HG03066 (cell line): ENCODE results near the gene ZNF394.
A peak's percentile ranks its signal among the peaks of the same experiment; 100 is the strongest.

Source experiments
- ATAC-seq: cut with Tn5 transposase; IDR thresholded peaks from one replicate; pipeline ENCODE4 v1.9.1; 2021; ENCODE audit warnings: low read depth; ENCODE audit not compliant: unreplicated experiment

The ZNF394 gene

DNA sequence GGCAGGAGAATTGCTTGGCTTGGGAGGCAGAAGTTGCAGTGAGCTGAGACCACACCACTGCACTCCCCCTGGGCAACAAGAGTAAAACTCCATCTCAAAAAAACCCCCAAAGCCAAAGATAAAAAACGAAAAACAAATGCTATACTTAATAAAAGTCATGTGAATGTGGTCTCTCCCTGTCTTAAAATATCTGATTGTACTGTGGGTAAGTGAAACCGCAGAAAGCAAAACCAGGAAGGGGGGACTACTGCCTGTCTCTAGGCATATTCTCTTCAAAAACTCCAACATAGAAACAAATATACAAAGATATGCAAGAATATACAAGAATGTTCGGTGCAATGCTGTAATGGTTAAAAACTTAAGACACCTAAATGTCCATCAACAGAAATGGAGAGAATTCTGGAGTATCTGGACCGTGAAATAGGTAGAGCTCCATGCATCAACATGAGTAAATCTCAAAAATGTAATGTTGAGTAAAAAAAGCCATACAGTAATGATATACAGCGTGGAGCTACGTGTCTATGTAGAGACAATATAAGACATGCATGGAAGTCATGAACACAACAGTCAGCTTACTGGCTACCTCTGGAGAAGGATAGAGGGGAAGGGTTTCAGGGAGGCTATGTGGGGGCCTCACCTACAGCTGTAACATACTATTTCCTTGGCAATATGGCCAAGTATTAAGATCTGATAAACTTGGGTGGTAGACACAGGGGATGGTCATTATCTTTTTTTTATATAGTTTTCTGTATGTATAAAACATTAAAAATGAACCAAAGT lies 2.1 kb downstream of the ZNF394 start:
- no peak for ATAC-seq

DNA sequence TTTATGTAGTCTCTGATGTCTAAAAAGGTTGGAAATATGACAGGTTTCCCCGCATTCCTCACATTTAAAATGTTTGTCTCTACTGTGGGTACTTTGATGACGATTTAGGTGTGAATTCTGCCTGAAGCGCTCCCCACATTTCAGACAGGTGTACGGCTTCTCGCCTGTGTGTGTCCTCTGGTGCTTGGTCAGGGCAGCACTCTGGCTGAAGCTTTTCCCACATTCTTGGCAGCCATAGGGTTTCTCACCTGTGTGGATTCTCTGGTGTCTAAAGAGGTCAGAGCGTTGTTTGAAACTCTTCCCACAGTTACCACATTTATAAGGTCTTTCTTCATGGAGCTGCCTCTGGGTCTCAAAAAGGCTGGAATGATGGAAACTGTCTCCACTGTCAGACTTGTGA lies 6.3 kb downstream of the ZNF394 start:
- ATAC-seq: no peak

DNA sequence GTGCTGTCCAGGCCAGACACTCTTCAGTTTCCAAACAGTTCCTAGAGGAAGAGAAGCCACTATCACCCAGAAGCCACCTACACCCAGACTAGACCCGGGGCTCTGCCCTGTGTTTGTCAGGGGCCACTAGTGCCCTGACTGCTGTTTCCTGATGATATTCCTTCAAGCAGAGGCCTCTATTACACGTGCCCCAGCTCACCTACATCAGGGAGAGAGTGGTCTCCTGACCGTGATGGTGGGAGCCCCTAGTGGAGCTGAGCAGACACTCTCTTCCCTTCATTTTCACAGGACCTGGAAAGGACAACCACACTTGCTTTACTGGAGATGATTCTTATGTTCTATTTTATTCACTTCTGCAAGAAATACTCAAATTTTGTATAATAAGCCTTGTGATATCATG lies 9.2 kb downstream of the ZNF394 start:
- ATAC-seq: no peak

DNA sequence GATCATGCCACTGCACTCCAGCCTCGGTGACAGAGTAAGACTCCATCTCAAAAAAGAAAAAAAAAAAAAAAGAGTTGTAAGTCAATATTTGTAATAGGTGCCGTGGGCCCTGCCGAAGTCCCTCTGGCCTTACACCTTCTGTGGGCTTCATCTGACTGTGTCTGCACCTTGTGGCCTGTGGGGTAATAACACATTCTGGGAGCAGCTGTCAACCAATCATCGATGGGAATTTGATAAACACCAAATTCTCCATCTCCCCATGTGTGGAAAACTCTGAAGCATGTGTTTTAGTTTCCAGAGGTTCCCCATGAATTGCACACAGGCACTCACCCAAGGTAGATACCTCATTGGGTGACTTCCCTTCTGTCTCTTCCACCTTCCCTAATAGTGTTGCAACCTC lies 10.8 kb downstream of the ZNF394 start:
- no peak for ATAC-seq

DNA sequence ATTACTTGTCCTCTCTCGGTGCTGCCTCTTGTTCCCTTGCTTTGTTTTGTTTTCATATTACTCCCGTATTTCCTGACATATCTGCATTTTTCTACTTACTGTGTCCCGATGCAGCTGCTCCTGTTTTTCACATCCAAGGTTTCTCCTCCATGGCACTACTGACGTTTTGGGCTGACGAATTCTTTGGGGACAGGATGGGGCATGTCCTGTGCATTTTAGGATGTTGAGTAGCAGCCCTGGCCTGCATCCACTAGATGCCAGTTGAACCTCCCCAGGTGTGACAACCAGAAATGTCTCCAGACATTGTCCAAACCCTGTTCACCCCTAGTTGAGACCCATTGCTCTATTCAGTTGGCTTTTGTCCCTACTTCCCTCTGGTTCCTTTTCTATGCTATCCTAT lies 15.0 kb downstream of the ZNF394 start:
- ATAC-seq: no peak

DNA sequence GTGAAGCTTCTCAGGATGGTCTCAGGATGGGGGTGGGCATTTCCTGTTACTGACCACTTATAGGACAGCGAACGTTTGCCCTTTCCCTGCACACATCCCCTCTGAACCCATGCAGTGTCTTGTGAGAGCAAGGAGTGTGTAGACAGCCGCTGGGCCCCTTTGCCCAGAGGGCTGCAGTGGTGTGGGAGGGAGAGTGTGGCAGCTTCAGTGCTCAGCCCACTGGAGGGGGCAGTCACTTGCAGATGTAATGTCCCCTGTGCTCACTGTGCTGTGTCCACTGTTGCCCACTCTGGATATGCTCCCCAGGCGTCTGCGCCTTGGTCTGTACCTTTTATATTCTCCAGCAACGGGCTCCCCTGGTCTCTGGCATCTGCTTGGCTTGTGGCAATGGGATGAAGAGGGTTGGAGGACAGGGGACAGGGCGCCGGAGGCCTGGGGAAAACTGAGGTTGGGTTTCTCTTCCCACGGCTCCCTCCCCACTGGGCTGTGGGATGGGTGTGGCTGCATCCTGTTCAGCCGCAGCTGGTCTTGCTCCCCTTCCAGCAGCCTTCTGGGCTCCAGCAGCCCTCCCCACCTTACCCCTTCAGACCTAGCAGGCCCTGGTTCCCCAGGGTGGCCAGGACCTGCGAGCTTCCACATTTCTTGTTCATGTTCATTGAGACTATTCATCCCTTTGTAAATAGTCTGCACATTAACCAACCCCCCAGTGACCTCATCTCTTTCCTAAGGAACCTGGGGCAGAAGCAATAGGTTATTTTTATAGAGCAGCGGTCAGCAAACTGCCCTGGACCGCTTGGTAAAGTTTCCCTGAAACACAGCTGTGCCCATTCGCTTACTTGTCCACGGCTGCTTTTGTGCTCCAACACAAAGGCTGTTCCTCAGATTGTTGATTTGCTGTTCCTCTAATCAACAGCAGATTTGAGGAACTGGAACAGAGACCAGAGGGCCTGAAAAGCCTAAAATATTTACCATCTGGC lies 21.3 kb downstream of the ZNF394 start:
- no peak for ATAC-seq

DNA sequence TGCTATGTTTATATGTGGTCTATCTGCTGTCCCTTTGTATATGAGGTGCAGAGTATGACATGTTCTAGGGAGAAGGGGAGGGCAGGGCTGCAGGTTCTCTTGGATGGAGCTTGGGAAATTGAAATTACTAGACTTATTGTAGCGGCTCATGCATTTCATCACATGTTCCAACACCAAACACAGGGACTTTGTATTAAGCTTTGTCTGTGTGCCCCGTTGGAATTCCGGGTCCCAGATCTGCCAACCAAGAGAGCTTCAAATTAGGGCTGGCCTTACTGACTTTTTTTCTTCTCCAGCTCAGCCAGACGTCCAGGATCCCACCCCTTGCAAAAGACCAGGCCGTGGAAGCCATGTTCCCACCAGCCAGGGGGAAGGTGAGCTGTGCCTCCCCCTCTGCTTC lies 24.0 kb downstream of the ZNF394 start:
- no peak for ATAC-seq

DNA sequence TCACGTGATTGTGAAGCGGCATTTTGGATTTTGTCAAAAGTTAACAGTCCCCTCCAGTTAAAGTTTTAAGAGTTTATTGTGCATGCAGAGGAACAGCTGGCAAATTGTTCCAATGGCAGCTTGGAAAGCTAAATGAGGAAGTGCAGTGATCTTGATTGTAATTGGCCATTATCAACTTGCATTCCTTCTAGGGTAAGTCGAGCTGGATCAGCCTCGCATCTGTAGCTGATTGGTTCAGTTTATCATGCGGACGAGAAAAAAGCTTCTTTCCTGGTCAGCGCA lies 26.8 kb downstream of the ZNF394 start:
- ATAC-seq: no peak

DNA sequence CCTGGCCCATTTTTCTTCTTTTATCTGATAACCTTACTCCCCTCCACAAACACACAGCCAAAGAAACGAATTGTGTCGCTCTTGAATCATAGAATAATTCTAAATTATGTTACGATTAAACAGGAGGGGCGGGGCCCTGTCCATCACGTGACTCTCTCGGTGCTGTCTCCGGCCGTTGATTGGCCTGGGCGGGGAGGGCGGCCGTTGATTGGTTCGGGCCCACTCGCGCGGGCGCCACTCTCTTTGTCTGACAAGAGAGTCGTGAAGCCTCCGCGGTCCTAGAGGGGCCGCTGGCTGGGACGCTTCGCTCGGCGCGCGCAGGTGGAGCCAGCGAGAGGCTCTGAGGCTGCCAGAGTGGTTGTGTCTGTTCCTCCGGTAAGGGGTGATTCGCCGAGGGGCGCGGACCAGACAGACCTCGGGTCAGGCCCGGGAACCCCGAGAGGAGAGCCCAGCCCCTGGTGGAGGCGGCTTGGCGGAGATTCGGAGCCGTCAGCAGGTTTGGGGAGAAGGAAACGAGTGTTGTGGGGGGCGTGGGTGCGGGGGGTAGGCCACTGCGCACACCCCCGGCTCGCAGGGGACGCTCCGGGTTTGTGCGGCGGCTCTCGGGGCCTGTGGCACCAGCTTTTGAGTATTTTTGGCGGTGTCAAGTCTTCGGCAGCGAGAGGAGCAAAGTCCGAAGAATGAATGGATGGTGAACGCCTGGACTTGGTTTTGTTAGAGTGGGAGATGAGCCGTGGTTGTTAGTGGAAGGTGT lies 27.3 kb downstream of the ZNF394 start, which contains the start of gene ZNF789:
ZNF789 (plus strand) TSS at position 330 of the 754 bp plus-strand sequence. CDS start 3,567 bp downstream, outside the sequence.
- peak; percentile 90 for ATAC-seq

DNA sequence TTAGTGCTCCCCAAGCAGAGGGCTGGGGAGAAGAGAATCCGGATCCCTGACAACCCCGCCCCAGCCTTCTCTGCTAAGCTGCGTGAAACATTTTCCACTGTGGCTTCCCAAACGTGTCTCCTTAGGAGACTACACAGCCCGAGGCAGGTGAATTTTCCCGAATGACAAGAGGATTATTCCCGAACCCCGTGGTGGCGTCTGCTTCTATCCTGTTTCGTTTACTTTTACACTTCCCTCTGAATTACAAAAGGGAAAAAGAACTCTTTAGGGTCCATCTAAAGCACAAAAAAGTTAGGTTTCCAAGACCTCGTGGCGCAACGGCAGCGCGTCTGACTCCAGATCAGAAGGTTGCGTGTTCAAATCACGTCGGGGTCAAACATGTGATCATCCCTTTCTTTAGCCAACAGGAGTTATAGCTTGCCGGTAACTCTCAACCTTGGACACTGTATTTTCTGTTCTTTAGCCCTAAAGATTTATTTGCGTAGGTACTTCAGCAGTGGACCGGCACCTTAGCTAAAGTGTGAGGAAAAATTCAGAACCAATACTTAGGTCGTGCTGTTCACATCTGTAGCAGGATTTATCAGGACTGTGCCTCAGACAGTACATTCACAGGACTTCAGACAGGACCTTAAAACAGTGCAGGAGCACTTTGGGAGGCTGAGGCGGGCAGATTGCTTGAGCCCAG lies 30.6 kb downstream of the ZNF394 start:
- no peak for ATAC-seq

DNA sequence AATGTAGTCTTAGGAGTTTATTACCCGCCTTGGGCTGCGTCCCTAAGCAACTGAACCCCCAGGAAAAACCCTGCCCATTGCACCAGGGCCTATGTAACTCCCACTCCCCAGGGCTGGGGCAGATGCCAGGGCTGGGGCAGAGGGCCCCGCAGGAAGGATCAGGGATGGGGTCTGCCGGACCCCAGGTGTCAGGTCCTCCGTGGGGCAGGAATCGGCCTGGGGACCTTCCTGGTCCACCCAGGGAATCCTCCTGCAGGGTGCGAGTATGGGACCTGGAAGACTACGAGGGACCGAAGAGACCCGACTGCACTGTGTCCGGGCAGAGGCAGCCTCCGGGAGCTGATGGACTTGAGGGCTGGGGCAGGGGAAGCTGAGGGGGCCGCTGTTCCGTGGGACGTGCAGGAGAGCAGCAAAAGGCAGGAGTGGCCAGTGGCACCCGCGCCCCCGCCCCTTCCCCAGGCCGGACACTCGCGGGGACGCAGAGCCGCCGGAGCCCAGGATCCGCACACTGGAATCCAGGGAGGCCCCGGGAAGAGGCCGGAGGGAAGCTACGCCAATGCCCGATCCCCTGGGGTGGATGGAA lies 31.7 kb downstream of the ZNF394 start:
- no peak for ATAC-seq

DNA sequence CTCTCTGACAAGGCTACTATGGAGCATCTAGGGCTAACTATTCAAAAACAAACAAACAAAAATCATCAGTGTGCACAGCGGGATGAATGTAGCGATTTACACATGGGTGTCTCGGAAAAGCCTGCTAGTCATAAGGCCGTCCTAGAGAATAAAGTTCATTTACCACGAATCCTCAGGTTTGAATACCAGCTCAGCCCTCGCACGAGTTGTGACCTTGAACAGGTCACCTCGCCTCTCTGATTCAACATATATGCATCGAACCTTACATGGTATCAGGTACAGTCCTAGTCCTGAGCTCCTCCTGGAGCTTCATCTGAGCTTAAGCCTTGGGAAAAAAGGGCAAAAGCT lies 34.7 kb downstream of the ZNF394 start:
- ATAC-seq: no peak

DNA sequence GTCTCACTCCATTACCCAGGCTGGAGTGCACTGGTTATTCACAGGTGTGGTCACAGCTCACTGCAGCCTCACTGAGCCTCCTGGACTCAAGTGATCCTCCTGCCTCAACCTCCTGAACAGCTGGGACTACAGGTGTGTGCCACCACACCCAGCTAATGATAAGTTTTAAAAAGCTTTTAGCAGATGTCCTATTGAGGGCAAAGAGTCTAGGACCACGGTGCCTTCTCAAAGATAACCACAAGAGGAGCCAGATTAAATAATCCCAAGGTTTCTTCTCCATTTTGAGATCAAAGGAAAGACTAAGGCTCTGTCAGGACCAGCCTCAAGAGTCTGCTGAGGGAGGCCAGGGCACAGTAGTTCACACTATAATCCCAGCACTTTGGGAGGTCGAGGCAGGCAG lies 38.9 kb downstream of the ZNF394 start:
- ATAC-seq: no peak

DNA sequence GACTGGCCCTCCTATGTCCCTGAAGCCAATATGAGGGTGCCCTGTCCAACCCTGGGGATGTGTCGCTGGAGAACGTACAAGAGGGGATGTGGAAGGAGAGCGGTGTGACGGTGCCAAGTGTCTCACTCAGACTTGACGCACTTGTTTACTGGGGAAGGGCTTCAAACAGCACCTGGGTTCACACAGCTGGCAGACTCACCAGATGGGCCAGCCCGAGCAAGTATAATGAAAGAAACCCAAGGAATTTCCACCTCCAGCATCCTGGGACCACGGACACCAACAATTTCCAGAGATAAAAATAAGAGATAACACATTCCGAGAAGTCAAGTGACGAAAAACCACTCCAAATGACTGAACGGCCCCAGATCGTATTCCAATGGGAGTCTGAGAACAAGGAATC lies 39.4 kb downstream of the ZNF394 start:
- no peak for ATAC-seq

DNA sequence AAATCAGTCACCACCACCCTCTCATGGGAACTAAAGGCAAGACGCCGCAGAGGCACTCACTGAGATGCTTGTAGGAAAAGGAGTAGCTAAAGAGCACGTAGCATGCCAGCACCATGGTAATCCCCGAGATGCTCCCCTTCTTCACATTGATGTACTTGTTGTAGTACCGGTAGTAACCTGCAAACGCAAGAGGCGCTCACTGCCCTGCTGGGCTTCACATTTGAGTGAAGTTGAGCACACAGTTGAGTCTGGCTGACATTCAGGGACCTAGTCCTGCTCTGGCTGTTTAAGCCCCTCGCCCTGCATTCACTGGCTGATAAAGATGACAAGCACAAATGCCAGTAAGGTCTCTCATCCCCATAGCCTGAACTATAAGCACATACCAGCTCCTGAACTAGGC lies 41.0 kb downstream of the ZNF394 start:
- ATAC-seq: no peak

DNA sequence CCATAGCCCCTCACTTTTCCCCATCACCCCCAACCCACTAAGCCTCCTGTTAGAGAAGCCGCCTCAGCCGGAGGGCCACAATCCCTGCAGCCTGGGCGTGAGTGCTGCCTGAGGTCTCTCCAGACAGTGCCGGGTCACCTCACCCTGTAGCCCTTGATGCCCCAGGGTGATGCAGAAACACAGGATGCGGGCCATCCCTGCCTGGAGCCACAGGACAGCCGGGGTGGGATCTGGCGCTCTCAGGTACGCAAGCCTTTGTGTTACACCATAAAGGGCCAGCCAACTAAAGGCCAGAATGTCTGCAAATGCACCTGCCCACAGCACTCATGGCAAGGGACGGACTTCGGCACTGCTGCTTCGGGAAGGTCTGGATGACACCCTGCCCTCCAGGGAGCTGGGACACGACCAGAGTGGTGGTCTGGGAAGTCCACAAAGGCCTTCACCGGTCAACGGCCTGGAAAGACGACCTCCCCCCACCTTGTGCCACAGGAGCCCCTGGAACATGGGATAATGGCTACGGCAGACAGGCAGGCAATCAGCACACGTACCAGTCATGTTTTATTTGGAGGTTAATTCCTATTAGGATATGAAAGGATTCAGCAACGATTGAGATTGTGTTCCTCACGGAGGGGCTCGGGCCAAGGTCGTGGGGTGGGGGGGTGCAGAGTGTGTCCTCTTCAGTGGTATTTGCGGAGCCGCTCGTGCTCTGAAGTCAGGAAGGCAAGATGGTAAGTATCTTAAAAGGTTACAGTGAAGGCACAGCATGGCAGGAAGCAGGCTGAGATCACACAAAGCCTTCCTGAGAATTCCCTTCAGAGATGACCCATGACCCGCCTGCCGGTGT lies 42.2 kb downstream of the ZNF394 start:
- ATAC-seq: no peak

DNA sequence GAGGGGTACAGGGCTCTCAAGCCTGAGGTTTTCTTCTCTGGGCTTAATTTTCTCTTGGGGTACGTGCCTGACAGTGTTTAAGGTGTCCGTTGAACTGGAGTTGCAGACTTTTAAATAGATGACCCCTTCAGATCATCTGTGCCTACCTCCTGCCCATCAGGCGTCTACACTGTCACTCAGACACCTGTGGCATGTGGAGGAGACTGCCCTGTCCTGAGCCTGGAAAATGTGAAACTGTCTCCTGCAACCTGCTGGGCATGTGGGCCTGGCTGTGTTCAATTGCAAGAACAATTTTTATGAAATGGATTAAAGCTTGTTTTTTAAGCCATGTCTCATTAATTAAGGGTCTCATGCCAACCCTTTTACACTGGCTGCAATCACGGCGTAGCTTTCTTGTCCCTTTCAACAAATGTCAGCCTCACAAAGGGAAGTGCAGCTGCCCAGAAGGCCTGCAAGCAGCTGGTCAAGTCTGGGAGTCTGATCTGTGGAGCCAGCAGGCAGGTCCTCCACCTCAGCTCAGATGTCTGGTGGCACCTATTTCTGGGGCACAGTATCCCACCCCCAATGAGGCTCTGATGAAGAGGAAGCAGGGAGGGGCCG lies 42.9 kb downstream of the ZNF394 start:
- no peak for ATAC-seq

DNA sequence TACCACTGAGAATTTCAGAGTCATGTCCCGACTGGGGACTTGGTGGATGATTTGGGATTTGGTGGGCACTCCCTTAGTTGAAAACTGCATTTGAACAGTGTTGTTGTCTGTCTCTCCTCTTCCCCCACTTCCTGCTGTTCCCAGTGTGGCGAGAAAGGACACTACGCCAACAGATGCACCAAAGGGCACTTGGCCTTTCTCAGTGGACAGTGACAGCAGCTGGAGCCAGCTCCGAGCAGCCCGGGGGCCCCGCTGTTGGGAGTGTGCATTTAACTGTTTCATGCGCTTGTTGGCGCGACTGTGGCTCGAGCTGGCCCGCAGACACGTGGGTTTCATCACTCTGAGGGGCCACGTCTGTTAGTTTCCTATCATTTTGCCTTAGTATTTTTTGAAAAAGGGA lies 43.8 kb downstream of the ZNF394 start:
- no peak for ATAC-seq

DNA sequence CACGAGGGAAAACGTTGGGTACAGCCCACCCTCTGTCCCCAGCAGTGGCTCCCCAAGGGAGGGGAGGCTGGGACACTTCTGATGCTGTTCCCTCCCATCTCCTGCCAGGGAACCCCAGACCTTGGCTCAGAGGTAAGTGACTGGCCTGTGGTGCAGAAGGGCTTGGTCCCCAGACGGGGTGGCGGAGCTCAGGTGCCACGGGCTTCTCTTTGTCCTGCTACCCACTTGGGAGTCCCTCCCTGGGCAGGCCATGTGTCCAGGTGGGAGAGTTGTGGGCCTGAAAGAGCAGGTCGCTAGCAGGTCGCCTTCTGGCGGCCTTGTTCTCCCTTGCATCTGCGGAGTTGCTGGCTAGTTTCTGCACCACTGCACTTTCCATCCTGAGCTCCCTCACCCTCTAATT lies 44.2 kb downstream of the ZNF394 start:
- ATAC-seq: no peak
